ENCODE measurements around the gene PHACTR1.

Gene PHACTR1

GRCh38 chr6:12950976-12951375 lies 234.4 kb downstream of the PHACTR1 start:
- Histone ChIP-seq H3K9ac (ENCODE audit: insufficient read length) (no peak overlapping the region), H3K36me3 (ENCODE audit: insufficient read depth, low read length) (no peaks in the 10 kb centered on the region), H3K9me3 (ENCODE audit: low read depth, low read length) (no peaks in the 10 kb centered on the region), H3K27ac (no peak overlapping the region), H3K4me3 (no peak overlapping the region)
- no peak for TF ChIP-seq EZH2 (IDR thresholded peaks at IDR 0.05)
- no peak for TF ChIP-seq FOXP2 (optimal IDR thresholded peaks at IDR 0.05; ENCODE audit: control extremely low read depth, extremely low read length, insufficient read depth)
- no peak for TF ChIP-seq POLR2AphosphoS5 (IDR thresholded peaks at IDR 0.05; ENCODE audit: borderline replicate concordance, low read depth, low read length)
- no peak for DNase-seq (ENCODE audit: low read depth, low spot score)

- DNase-seq (ENCODE audit: low read depth, low spot score) = no peak
These were observed 234.8 kb downstream of the PHACTR1 start for GRCh38 chr6:12951415-12951814.

GRCh38 chr6:12952318-12952717 lies 235.8 kb downstream of the PHACTR1 start:
- TF ChIP-seq EZH2 (IDR thresholded peaks at IDR 0.05) (no peak), FOXP2 (optimal IDR thresholded peaks at IDR 0.05; ENCODE audit: control extremely low read depth, extremely low read length, insufficient read depth) (no peak), POLR2AphosphoS5 (IDR thresholded peaks at IDR 0.05; ENCODE audit: borderline replicate concordance, low read depth, low read length) (no peak)
- no peak for DNase-seq (ENCODE audit: low read depth, low spot score)
- Histone ChIP-seq H3K36me3 (ENCODE audit: insufficient read depth, low read length) (no peaks in the 10 kb centered on the region), H3K9me3 (ENCODE audit: low read depth, low read length) (no peaks in the 10 kb centered on the region), H3K27ac (no peak overlapping the region), H3K9ac (ENCODE audit: insufficient read length) (no peak overlapping the region), H3K4me3 (no peak overlapping the region)

More at GRCh38 chr6:12951415-12951814, 234.8 kb downstream of the PHACTR1 start:
- H3K9me3 ChIP-seq (ENCODE audit: low read depth, low read length) = no peaks in the 10 kb centered on the region
- no peak overlapping the region for H3K27ac ChIP-seq
- H3K36me3 ChIP-seq (ENCODE audit: insufficient read depth, low read length) = no peaks in the 10 kb centered on the region
- no peak overlapping the region for H3K9ac ChIP-seq (ENCODE audit: insufficient read length)
- TF ChIP-seq FOXP2 (optimal IDR thresholded peaks at IDR 0.05; ENCODE audit: control extremely low read depth, extremely low read length, insufficient read depth) (no peak), EZH2 (IDR thresholded peaks at IDR 0.05) (no peak), POLR2AphosphoS5 (IDR thresholded peaks at IDR 0.05; ENCODE audit: borderline replicate concordance, low read depth, low read length) (no peak)
- H3K4me3 ChIP-seq = no peak overlapping the region

- Histone ChIP-seq H3K9me3 (ENCODE audit: low read depth, low read length) (no peaks in the 10 kb centered on the region), H3K27ac (no peak overlapping the region), H3K4me3 (no peak overlapping the region), H3K9ac (ENCODE audit: insufficient read length) (no peak overlapping the region), H3K36me3 (ENCODE audit: insufficient read depth, low read length) (no peaks in the 10 kb centered on the region)
- TF ChIP-seq EZH2 (IDR thresholded peaks at IDR 0.05) (no peak), POLR2AphosphoS5 (IDR thresholded peaks at IDR 0.05; ENCODE audit: borderline replicate concordance, low read depth, low read length) (no peak), FOXP2 (optimal IDR thresholded peaks at IDR 0.05; ENCODE audit: control extremely low read depth, extremely low read length, insufficient read depth) (no peak)
- no peak for DNase-seq (ENCODE audit: low read depth, low spot score)
These were observed 239.4 kb downstream of the PHACTR1 start for GRCh38 chr6:12955956-12956355.

- H3K9me3 ChIP-seq (ENCODE audit: low read depth, low read length) = no peaks in the 10 kb centered on the region
- peak overlapping the region; percentile 72 for H3K4me3 ChIP-seq
These were observed 240.4 kb downstream of the PHACTR1 start for GRCh38 chr6:12956991-12957320.

GRCh38 chr6:12957321-12958051 lies 240.9 kb downstream of the PHACTR1 start:
- no peaks in the 10 kb centered on the region for H3K9me3 ChIP-seq (ENCODE audit: low read depth, low read length)
- DNase-seq (ENCODE audit: low read depth, low spot score) = no peak
- no peak overlapping the region for H3K27ac ChIP-seq
- H3K4me3 ChIP-seq = peak overlapping the region; percentile 72
- no peaks in the 10 kb centered on the region for H3K36me3 ChIP-seq (ENCODE audit: insufficient read depth, low read length)
- H3K9ac ChIP-seq (ENCODE audit: insufficient read length) = peak overlapping the region; percentile 59
- TF ChIP-seq FOXP2 (optimal IDR thresholded peaks at IDR 0.05; ENCODE audit: control extremely low read depth, extremely low read length, insufficient read depth) = no peak
- TF ChIP-seq EZH2 (IDR thresholded peaks at IDR 0.05) = no peak
- no peak for TF ChIP-seq POLR2AphosphoS5 (IDR thresholded peaks at IDR 0.05; ENCODE audit: borderline replicate concordance, low read depth, low read length)

More at GRCh38 chr6:12956991-12957320, 240.4 kb downstream of the PHACTR1 start:
- no peak for TF ChIP-seq POLR2AphosphoS5 (IDR thresholded peaks at IDR 0.05; ENCODE audit: borderline replicate concordance, low read depth, low read length)
- no peak for TF ChIP-seq EZH2 (IDR thresholded peaks at IDR 0.05)
- TF ChIP-seq FOXP2 (optimal IDR thresholded peaks at IDR 0.05; ENCODE audit: control extremely low read depth, extremely low read length, insufficient read depth) = no peak
- DNase-seq (ENCODE audit: low read depth, low spot score) = no peak
- Histone ChIP-seq H3K9ac (ENCODE audit: insufficient read length) (peak overlapping the region; percentile 59), H3K36me3 (ENCODE audit: insufficient read depth, low read length) (no peaks in the 10 kb centered on the region), H3K27ac (no peak overlapping the region)

GRCh38 chr6:12958052-12958706 lies 241.6 kb downstream of the PHACTR1 start:
- TF ChIP-seq EZH2 (IDR thresholded peaks at IDR 0.05) (no peak), FOXP2 (optimal IDR thresholded peaks at IDR 0.05; ENCODE audit: control extremely low read depth, extremely low read length, insufficient read depth) (no peak)
- H3K9ac ChIP-seq (ENCODE audit: insufficient read length) = no peak overlapping the region
- H3K9me3 ChIP-seq (ENCODE audit: low read depth, low read length) = no peaks in the 10 kb centered on the region
- no peaks in the 10 kb centered on the region for H3K36me3 ChIP-seq (ENCODE audit: insufficient read depth, low read length)
- H3K27ac ChIP-seq = no peak overlapping the region
- H3K4me3 ChIP-seq = peak overlapping the region; percentile 72
- DNase-seq (ENCODE audit: low read depth, low spot score) = no peak

GRCh38 chr6:12961761-12962160 lies 245.2 kb downstream of the PHACTR1 start:
- TF ChIP-seq POLR2AphosphoS5 (IDR thresholded peaks at IDR 0.05; ENCODE audit: borderline replicate concordance, low read depth, low read length) (no peak), EZH2 (IDR thresholded peaks at IDR 0.05) (no peak), FOXP2 (optimal IDR thresholded peaks at IDR 0.05; ENCODE audit: control extremely low read depth, extremely low read length, insufficient read depth) (no peak)
- Histone ChIP-seq H3K27ac (no peak overlapping the region), H3K9me3 (ENCODE audit: low read depth, low read length) (no peaks in the 10 kb centered on the region), H3K9ac (ENCODE audit: insufficient read length) (no peak overlapping the region), H3K4me3 (no peak overlapping the region), H3K36me3 (ENCODE audit: insufficient read depth, low read length) (no peaks in the 10 kb centered on the region)
- no peak for DNase-seq (ENCODE audit: low read depth, low spot score)

Measured in SK-N-MC (cell line).